Skeletal muscle satellite cell (primary cell): ENCODE data around the gene DMXL2.
"Not testable (repeated sequence)": the region's sequence is repeated elsewhere in the genome, so short reads cannot be mapped to it uniquely, and the experiment has no call there.

ENCODE experiments used
- H3K27me3 ChIP-seq: 2 replicates; pipeline ENCODE4 v1.7.0; 2013; ENCODE audit warnings: low read length; ENCODE audit not compliant: control insufficient read depth, insufficient read depth
- H3K36me3 ChIP-seq: 2 replicates; pipeline ENCODE4 v1.7.0; 2013; ENCODE audit warnings: mild to moderate bottlenecking, control low read depth, low read length; ENCODE audit not compliant: insufficient read depth
- H3K4me1 ChIP-seq: 2 replicates; pipeline ENCODE4 v1.7.0; 2013; ENCODE audit warnings: low read length; ENCODE audit not compliant: control insufficient read depth, insufficient read depth
- H3K4me2 ChIP-seq: 2 replicates; pipeline ENCODE4 v1.7.0; 2013; ENCODE audit warnings: mild to moderate bottlenecking, low read length
- H3K4me3 ChIP-seq: 2 replicates; pipeline ENCODE4 v1.7.0; 2013; ENCODE audit warnings: low read length
- H3K9ac ChIP-seq: 2 replicates; pipeline ENCODE4 v1.7.0; 2013; ENCODE audit warnings: mild to moderate bottlenecking, low read depth, low read length, moderate library complexity
- H3K9me3 ChIP-seq: replicated peaks from 2 replicates; pipeline ENCODE4 v1.7.0; 2013; ENCODE audit warnings: mild to moderate bottlenecking, control low read depth, low read length

Gene DMXL2

GRCh38 chr15:51588966-51589365, 33.6 kb downstream of the DMXL2 start:
- H3K4me2 ChIP-seq = no peak overlapping the region
- no peaks in the 10 kb centered on the region for H3K4me1 ChIP-seq
- no peaks in the 10 kb centered on the region for H3K9me3 ChIP-seq
- no peaks in the 10 kb centered on the region for H3K36me3 ChIP-seq
- H3K9ac ChIP-seq = no peak overlapping the region
- H3K27me3 ChIP-seq = no peaks in the 10 kb centered on the region
- no peak overlapping the region for H3K4me3 ChIP-seq

- H3K9me3 ChIP-seq = no peaks in the 10 kb centered on the region
- H3K4me3 ChIP-seq = no peak overlapping the region
- H3K9ac ChIP-seq = no peak overlapping the region
- no peaks in the 10 kb centered on the region for H3K27me3 ChIP-seq
- H3K36me3 ChIP-seq = no peaks in the 10 kb centered on the region
- no peaks in the 10 kb centered on the region for H3K4me1 ChIP-seq
- no peak overlapping the region for H3K4me2 ChIP-seq
Observed at GRCh38 chr15:51585986-51586385, 36.6 kb downstream of the DMXL2 start.

- Histone ChIP-seq H3K9me3 (no peaks in the 10 kb centered on the region), H3K4me1 (no peaks in the 10 kb centered on the region), H3K4me3 (no peak overlapping the region)
Observed at GRCh38 chr15:51580982-51581381, 41.6 kb downstream of the DMXL2 start.

GRCh38 chr15:51580385-51580784, 42.2 kb downstream of the DMXL2 start:
- H3K9ac ChIP-seq = no peak overlapping the region
- no peaks in the 10 kb centered on the region for H3K4me1 ChIP-seq
- H3K9me3 ChIP-seq = no peaks in the 10 kb centered on the region
- H3K4me2 ChIP-seq = no peak overlapping the region
- no peak overlapping the region for H3K4me3 ChIP-seq
- H3K27me3 ChIP-seq = no peaks in the 10 kb centered on the region
- no peaks in the 10 kb centered on the region for H3K36me3 ChIP-seq

More at GRCh38 chr15:51580982-51581381, 41.6 kb downstream of the DMXL2 start:
- H3K4me2 ChIP-seq = no peak overlapping the region
- H3K9ac ChIP-seq = no peak overlapping the region
- no peaks in the 10 kb centered on the region for H3K27me3 ChIP-seq
- H3K36me3 ChIP-seq = no peaks in the 10 kb centered on the region

GRCh38 chr15:51579012-51579411, 43.6 kb downstream of the DMXL2 start:
- Histone ChIP-seq H3K27me3 (no peaks in the 10 kb centered on the region), H3K4me1 (no peaks in the 10 kb centered on the region), H3K36me3 (no peaks in the 10 kb centered on the region)

GRCh38 chr15:51577636-51578304, 44.8 kb downstream of the DMXL2 start:
- H3K4me1 ChIP-seq = no peaks in the 10 kb centered on the region
- H3K4me2 ChIP-seq = no peak overlapping the region
- no peak overlapping the region for H3K4me3 ChIP-seq
- no peaks in the 10 kb centered on the region for H3K27me3 ChIP-seq
- H3K9ac ChIP-seq = no peak overlapping the region
- H3K36me3 ChIP-seq = no peaks in the 10 kb centered on the region
- H3K9me3 ChIP-seq = no peaks in the 10 kb centered on the region

More at GRCh38 chr15:51579012-51579411, 43.6 kb downstream of the DMXL2 start:
- H3K9me3 ChIP-seq = no peaks in the 10 kb centered on the region
- no peak overlapping the region for H3K9ac ChIP-seq
- no peak overlapping the region for H3K4me2 ChIP-seq
- no peak overlapping the region for H3K4me3 ChIP-seq

GRCh38 chr15:51576911-51577500, 45.6 kb downstream of the DMXL2 start:
- Histone ChIP-seq H3K4me1 (no peaks in the 10 kb centered on the region), H3K27me3 (no peaks in the 10 kb centered on the region), H3K9me3 (no peaks in the 10 kb centered on the region), H3K36me3 (no peaks in the 10 kb centered on the region), H3K9ac (no peak overlapping the region), H3K4me2 (no peak overlapping the region), H3K4me3 (no peak overlapping the region)

- no peak overlapping the region for H3K9ac ChIP-seq
- no peak overlapping the region for H3K4me3 ChIP-seq
- no peak overlapping the region for H3K4me2 ChIP-seq
- H3K27me3 ChIP-seq = no peaks in the 10 kb centered on the region
- H3K9me3 ChIP-seq = no peaks in the 10 kb centered on the region
- no peaks in the 10 kb centered on the region for H3K36me3 ChIP-seq
- no peaks in the 10 kb centered on the region for H3K4me1 ChIP-seq
Observed at GRCh38 chr15:51576286-51576850, 46.2 kb downstream of the DMXL2 start.

GRCh38 chr15:51575775-51576174, 46.8 kb downstream of the DMXL2 start:
- no peaks in the 10 kb centered on the region for H3K36me3 ChIP-seq
- no peaks in the 10 kb centered on the region for H3K9me3 ChIP-seq
- H3K27me3 ChIP-seq = no peaks in the 10 kb centered on the region
- H3K4me3 ChIP-seq = no peak overlapping the region
- no peak overlapping the region for H3K4me2 ChIP-seq
- H3K4me1 ChIP-seq = no peaks in the 10 kb centered on the region
- no peak overlapping the region for H3K9ac ChIP-seq

GRCh38 chr15:51573352-51573751, 49.2 kb downstream of the DMXL2 start:
- not testable (repeated sequence) for H3K4me2 ChIP-seq, H3K4me3 ChIP-seq, H3K9me3 ChIP-seq, H3K27me3 ChIP-seq, H3K9ac ChIP-seq, H3K4me1 ChIP-seq, H3K36me3 ChIP-seq

GRCh38 chr15:51568939-51569784, 53.4 kb downstream of the DMXL2 start:
- not testable (repeated sequence) for H3K36me3 ChIP-seq, H3K9ac ChIP-seq, H3K4me1 ChIP-seq, H3K9me3 ChIP-seq, H3K4me3 ChIP-seq, H3K4me2 ChIP-seq, H3K27me3 ChIP-seq
